WERI-Rb-1 (cell line): ENCODE measurements around the gene STPG1.

ENCODE experiments used
- DNase-seq: peaks from one replicate; pipeline ENCODE4 v3.0.0-alpha.2; 2020
- H3K27ac ChIP-seq: fragments of 250-450 bp; sonication (Bioruptor Pico); 2 replicates; pipeline ENCODE4 v1.5.1; 2020; ENCODE audit warnings: mild to moderate bottlenecking, moderate library complexity
- H3K27me3 ChIP-seq: fragments of 250-450 bp; sonication (Bioruptor Pico); 2 replicates; pipeline ENCODE4 v1.5.1; 2021; ENCODE audit warnings: mild to moderate bottlenecking, low read depth, moderate library complexity; ENCODE audit not compliant: insufficient read depth, severe bottlenecking
- H3K36me3 ChIP-seq: fragments of 250-450 bp; sonication (Bioruptor Pico); 2 replicates; pipeline ENCODE4 v1.5.1; 2020; ENCODE audit warnings: mild to moderate bottlenecking, moderate library complexity
- H3K4me3 ChIP-seq: 2 replicates; pipeline ENCODE4 v1.5.1; 2011; ENCODE audit warnings: low read depth, mild to moderate bottlenecking, control low read depth, low read length
- H3K9me3 ChIP-seq: fragments of 250-450 bp; sonication (Bioruptor Pico); 2 replicates; pipeline ENCODE4 v1.5.1; 2021; ENCODE audit warnings: mild to moderate bottlenecking, moderate library complexity; ENCODE audit not compliant: severe bottlenecking
- TF ChIP-seq, protein P1 (sequence below): IDR thresholded peaks from 2 replicates; pipeline ENCODE4 v1.5.1; 2011; ENCODE audit warnings: low read depth, mild to moderate bottlenecking, control low read depth, inconsistent platforms, low read length

Gene STPG1

DNA sequence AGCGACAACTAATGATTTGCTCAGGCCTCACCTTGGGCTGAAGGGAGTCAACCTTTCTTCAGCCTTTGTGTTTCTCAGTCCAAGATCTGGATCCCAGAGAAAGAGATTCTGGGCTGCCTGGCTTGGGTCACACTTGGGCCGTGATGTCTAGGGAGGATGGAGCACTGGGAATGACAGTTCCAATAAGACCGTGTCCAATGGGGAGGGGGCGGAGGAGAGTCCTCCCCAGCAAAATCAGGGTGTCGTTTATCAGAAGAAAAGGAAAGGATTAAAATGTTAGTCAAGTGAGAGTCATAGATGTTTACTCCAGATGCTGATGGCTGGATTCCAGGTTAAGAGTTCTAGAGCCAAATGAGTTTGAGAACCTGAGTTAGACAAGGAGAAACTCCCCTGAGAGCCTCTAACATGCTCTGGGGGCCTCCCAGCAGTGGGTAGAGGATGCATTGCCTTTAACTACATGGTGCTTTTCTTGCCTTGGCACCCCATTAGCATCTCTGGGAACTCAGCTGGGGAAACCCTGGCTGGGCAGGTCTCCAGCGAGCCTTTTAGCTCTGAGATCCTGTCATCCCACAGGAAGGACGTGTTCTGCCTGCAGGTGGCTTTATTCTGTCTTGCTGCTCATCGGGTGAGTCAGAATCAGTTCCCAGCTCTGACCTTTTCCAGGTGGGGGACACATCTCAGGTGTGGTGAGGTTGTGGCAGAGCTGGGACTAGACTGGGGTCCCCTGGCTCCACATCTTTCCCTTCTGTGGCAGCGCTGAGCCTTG lies 24.2 kb upstream of the STPG1 start:
- H3K9me3 ChIP-seq = no peaks in the 10 kb centered on the region
- peak overlapping the region; percentile 66 for H3K27ac ChIP-seq
- H3K27me3 ChIP-seq = no peaks in the 10 kb centered on the region
- peak overlapping the region; percentile 6; the same call in 1 of the 2 replicates for H3K4me3 ChIP-seq
- no peak for DNase-seq
- TF ChIP-seq, protein P1, sequence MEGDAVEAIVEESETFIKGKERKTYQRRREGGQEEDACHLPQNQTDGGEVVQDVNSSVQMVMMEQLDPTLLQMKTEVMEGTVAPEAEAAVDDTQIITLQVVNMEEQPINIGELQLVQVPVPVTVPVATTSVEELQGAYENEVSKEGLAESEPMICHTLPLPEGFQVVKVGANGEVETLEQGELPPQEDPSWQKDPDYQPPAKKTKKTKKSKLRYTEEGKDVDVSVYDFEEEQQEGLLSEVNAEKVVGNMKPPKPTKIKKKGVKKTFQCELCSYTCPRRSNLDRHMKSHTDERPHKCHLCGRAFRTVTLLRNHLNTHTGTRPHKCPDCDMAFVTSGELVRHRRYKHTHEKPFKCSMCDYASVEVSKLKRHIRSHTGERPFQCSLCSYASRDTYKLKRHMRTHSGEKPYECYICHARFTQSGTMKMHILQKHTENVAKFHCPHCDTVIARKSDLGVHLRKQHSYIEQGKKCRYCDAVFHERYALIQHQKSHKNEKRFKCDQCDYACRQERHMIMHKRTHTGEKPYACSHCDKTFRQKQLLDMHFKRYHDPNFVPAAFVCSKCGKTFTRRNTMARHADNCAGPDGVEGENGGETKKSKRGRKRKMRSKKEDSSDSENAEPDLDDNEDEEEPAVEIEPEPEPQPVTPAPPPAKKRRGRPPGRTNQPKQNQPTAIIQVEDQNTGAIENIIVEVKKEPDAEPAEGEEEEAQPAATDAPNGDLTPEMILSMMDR = no peak
- H3K36me3 ChIP-seq = peaks cover 3% of the 10 kb centered on the region; the same call in 1 of the 2 replicates

DNA sequence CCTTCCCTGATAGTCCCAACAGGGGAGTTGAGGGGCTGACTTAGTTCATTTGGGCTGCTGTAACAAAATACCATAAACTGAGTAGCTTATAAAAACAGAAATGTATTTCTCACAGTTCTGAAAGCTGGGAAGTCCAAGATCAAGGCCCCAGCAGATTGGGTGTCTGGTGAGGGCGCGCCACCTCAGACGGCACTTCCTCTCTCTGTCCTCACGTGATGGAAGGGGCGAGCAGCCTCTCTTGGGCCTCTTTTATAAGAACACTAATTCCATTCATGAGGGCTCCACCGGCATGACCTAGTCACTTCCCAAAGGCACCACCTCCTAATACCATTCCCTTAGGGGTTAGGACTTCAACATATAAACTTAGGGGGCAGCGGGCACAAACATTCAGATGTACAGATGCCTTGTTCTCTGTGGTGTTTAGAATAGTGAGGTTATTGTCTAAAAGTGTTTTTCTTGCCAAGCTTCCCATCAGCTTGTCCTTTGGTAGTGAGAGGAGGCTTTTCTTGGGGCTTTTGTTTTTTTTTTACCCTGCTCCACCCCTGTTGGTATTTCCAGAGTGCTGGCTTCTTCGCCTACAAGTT lies 22.3 kb upstream of the STPG1 start:
- Histone ChIP-seq H3K36me3 (peaks cover 3% of the 10 kb centered on the region; the same call in 1 of the 2 replicates), H3K9me3 (no peaks in the 10 kb centered on the region), H3K27ac (no peak overlapping the region), H3K4me3 (no peak overlapping the region), H3K27me3 (no peaks in the 10 kb centered on the region)
- no peak for DNase-seq
- TF ChIP-seq, protein P1 = no peak

DNA sequence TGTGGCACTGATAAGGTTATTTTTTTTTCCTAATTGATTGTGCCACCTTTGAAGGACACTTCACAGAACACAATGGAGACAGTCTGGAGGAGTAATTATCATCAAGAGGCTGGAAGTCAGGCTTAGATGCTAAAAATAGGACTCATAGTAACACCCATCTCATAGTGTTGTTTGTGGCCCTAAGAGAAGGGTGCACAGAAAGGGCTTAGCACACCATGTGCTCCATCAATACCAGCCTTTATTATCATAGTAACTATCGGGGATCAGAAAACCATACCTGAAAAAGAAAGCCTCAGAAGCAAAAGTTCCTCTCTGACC lies 13.9 kb upstream of the STPG1 start:
- no peaks in the 10 kb centered on the region for H3K9me3 ChIP-seq
- H3K4me3 ChIP-seq = no peak overlapping the region
- TF ChIP-seq, protein P1 = no peak
- no peak for DNase-seq
- H3K36me3 ChIP-seq = peaks cover 2% of the 10 kb centered on the region
- H3K27ac ChIP-seq = no peak overlapping the region
- no peaks in the 10 kb centered on the region for H3K27me3 ChIP-seq

DNA sequence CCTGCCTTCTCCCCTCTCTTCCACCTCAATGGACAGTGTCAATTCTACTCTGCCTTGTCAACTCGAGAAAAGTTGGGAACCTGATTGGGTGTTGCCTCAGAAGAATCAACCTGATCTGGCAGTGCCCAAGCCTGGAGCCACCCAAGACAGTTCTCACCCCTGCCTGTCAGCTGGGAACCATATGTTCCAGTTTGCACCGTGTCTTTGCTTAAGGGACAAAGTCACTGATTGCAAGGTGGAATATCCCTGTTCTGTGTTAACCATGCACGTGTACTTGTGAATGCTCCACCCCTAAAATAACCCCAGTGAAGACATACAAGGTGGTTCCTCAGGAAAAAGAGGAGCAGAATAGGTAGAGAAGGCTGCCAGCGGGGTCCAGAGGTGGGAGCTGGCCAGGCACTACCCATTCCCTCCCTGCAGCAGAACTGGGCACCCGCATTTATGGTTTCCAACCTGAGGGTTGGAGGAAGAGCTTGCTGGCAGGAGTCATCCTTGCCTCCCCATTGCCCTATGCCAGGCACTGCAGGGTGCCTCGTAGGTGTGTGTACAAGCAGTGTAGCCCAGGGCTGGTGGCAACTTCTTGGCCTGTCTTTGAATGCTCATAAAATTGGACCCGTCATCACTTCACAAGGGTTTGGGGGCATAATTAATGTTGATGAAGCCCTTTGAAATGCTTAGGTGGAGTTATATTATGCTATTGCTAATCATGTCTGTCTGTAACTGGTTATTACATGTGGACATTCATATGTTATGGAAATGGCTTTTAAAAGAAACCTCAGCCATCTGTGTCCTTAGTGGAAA lies 13.4 kb upstream of the STPG1 start:
- no peaks in the 10 kb centered on the region for H3K27me3 ChIP-seq
- H3K4me3 ChIP-seq = no peak overlapping the region
- H3K36me3 ChIP-seq = peaks cover 7% of the 10 kb centered on the region
- H3K27ac ChIP-seq = no peak overlapping the region
- H3K9me3 ChIP-seq = no peaks in the 10 kb centered on the region
- DNase-seq = no peak
- TF ChIP-seq, protein P1 = no peak

DNA sequence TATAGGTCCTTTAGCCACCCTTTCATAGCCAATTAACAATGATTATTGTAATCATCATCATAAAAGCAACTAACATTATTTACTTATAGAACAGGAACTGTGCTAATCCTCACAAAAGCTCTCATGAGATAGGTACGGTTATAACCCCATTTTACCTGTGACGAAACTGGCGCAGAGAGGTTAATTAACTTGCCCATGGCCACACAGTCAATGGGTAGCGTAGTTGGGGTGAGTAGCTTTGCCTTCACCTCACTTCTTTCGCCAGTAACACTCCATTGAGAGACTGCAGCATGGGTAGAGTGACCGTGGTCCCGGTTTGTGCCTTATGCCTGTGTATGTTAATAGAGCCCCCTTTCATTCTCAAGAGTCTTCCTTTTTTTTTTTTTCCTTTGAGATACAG lies 12.3 kb upstream of the STPG1 start:
- Histone ChIP-seq H3K27me3 (no peaks in the 10 kb centered on the region), H3K36me3 (peaks cover 16% of the 10 kb centered on the region), H3K27ac (no peak overlapping the region), H3K4me3 (no peak overlapping the region), H3K9me3 (no peaks in the 10 kb centered on the region)
- no peak for DNase-seq
- TF ChIP-seq, protein P1 = no peak
